ENCODE results near the gene CABP1. TPM values are rescaled to one million over a fixed set of nuclear protein-coding genes. Genes with fewer than 3 reads are reported as not detected.

The CABP1 gene
- total and polyA plus RNA-seq, 2 of the 13 experiments (the other 11 are each of a cell fraction or from before 2014, with no cell fraction given) = not detected

DNA sequence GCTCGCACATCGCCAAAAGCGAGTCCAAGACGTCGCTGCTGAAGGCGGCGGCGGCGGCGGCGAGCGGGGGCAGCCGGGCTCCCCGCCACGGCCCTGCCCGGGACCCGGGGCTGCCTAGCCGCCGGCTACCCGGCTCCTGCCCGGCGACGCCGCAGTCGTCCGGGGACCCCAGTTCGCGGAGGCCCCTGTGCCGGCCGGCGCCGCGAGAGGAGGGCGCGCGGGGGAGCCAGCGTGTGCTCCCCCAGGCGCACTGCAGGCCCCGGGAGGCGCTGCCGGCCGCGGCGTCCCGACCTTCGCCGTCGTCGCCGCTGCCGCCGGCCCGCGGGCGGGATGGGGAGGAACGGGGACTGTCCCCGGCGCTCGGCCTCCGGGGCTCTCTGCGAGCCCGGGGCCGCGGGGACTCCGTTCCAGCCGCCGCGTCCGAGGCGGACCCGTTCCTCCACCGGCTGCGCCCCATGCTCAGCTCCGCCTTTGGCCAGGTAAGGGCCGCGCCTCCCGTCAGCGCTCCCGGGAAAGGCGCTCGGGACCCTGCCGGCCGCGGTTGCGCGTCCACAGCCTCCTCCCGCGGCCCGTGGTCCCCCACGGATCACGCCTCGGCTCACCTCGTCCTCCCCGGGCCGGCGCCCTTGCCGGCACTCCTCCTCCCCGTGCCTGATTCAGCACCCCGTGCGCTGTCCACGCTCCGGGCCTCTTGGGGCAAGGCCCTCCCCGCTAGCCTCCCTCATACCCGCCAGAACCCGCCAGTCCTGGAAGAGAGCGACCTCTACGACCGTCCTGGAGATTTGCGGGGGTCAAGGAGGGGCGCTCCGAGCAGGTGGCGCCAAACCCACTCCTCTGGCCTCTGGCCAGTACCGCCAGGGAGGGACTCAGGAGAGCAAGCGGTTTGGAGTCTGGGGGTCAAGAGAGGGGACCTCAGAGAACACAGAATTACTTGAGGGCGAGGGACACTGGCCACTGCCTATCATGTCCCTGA, 721 bp downstream of the CABP1 start (continued):
- TF ChIP-seq ZNF143 (CRISPR knock-in tag; IDR thresholded peaks at IDR 0.05) (no peak), TAF15 (IDR thresholded peaks at IDR 0.05; ENCODE audit: low read depth, low read length, poor library complexity, severe bottlenecking) (no peak), PRDM4 (CRISPR knock-in tag; IDR thresholded peaks at IDR 0.05; ENCODE audit: borderline replicate concordance) (no peak), NPAS2 (CRISPR knock-in tag; IDR thresholded peaks at IDR 0.05; ENCODE audit: borderline replicate concordance) (no peak), SYNCRIP (IDR thresholded peaks at IDR 0.05; ENCODE audit: insufficient read depth, low read depth, low read length) (no peak), ZSCAN30 (CRISPR knock-in tag; IDR thresholded peaks at IDR 0.05) (no peak), NCOA2 (CRISPR knock-in tag; IDR thresholded peaks at IDR 0.05) (no peak), HMG20A (CRISPR knock-in tag; IDR thresholded peaks at IDR 0.05; ENCODE audit: borderline replicate concordance) (no peak), ZNF432 (CRISPR knock-in tag; IDR thresholded peaks at IDR 0.05; ENCODE audit: borderline replicate concordance) (no peak), TEF (CRISPR knock-in tag; IDR thresholded peaks at IDR 0.05) (no peak), TMF1 (CRISPR knock-in tag; IDR thresholded peaks at IDR 0.05; ENCODE audit: low read depth) (no peak), ZNF543 (CRISPR knock-in tag; IDR thresholded peaks at IDR 0.05) (no peak), GATAD2A (CRISPR knock-in tag; IDR thresholded peaks at IDR 0.05) (no peak), ZNF570 (CRISPR knock-in tag; IDR thresholded peaks at IDR 0.05; ENCODE audit: borderline replicate concordance) (no peak), CENPX (CRISPR knock-in tag; IDR thresholded peaks at IDR 0.05) (no peak), ZNF672 (CRISPR knock-in tag; IDR thresholded peaks at IDR 0.05) (no peak), BRD4 (CRISPR knock-in tag; IDR thresholded peaks at IDR 0.05) (no peak)
- TF ChIP-seq, protein P1, sequence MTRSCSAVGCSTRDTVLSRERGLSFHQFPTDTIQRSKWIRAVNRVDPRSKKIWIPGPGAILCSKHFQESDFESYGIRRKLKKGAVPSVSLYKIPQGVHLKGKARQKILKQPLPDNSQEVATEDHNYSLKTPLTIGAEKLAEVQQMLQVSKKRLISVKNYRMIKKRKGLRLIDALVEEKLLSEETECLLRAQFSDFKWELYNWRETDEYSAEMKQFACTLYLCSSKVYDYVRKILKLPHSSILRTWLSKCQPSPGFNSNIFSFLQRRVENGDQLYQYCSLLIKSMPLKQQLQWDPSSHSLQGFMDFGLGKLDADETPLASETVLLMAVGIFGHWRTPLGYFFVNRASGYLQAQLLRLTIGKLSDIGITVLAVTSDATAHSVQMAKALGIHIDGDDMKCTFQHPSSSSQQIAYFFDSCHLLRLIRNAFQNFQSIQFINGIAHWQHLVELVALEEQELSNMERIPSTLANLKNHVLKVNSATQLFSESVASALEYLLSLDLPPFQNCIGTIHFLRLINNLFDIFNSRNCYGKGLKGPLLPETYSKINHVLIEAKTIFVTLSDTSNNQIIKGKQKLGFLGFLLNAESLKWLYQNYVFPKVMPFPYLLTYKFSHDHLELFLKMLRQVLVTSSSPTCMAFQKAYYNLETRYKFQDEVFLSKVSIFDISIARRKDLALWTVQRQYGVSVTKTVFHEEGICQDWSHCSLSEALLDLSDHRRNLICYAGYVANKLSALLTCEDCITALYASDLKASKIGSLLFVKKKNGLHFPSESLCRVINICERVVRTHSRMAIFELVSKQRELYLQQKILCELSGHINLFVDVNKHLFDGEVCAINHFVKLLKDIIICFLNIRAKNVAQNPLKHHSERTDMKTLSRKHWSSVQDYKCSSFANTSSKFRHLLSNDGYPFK (CRISPR knock-in tag; IDR thresholded peaks at IDR 0.05; ENCODE audit: borderline replicate concordance) = peak; percentile 44; the same call in 1 of the 2 replicates
- TF ChIP-seq, protein P2, sequence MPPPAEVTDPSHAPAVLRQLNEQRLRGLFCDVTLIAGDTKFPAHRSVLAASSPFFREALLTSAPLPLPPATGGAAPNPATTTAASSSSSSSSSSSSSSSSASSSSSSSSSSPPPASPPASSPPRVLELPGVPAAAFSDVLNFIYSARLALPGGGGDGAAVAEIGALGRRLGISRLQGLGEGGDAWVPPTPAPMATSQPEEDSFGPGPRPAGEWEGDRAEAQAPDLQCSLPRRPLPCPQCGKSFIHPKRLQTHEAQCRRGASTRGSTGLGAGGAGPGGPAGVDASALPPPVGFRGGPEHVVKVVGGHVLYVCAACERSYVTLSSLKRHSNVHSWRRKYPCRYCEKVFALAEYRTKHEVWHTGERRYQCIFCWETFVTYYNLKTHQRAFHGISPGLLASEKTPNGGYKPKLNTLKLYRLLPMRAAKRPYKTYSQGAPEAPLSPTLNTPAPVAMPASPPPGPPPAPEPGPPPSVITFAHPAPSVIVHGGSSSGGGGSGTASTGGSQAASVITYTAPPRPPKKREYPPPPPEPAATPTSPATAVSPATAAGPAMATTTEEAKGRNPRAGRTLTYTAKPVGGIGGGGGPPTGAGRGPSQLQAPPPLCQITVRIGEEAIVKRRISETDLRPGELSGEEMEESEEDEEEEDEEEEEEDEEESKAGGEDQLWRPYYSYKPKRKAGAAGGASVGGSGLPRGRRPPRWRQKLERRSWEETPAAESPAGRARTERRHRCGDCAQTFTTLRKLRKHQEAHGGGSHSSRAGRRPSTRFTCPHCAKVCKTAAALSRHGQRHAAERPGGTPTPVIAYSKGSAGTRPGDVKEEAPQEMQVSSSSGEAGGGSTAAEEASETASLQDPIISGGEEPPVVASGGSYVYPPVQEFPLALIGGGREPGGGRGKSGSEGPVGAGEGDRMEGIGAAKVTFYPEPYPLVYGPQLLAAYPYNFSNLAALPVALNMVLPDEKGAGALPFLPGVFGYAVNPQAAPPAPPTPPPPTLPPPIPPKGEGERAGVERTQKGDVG (CRISPR knock-in tag; IDR thresholded peaks at IDR 0.05; ENCODE audit: borderline replicate concordance) = no peak
